ENCODE results near the gene NPRL2. TPM values are rescaled to one million over a fixed set of nuclear protein-coding genes. Genes with fewer than 3 reads are reported as not detected.

NPRL2 gene
- total and polyA plus RNA-seq, 2 of the 8 experiments (the other 6 are each of a cell fraction or from before 2014, with no cell fraction given): 28.4 to 51.4 TPM

DNA sequence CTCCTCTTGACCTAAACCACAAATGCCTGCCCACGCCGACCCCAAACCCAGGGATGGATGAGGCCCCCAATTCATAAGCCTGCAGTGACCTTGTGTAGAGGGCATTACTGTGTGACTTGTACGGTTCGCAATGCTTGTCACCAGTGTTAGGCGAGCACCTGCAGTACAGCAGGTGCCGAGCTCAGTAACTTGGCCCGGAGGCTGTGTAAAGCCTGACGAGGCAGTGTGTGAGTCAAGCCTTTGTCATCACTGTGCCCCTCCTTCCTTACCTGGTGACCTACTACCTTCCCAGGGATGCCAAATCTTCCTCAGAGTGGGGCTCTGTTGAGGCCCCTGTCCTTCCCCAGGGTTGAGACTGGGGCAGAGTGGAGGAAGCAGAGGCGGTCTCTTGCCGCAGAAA is 45.9 kb upstream of the NPRL2 start:
- no peak overlapping the region for H2BK5ac ChIP-seq (ENCODE audit: low read depth, low read length)
- no peak overlapping the region for H3K4me3 ChIP-seq (ENCODE audit: extremely low read depth in 1 of 4, insufficient read depth in 2 of 4, low read depth in 3 of 4, low read length in 4 of 4)
- H3K56ac ChIP-seq (replicated peaks; ENCODE audit: insufficient read length, low read depth, low read length): no peak overlapping the region
- H2BK12ac ChIP-seq (ENCODE audit: low read depth, low read length): no peak overlapping the region
- no peak overlapping the region for H2BK15ac ChIP-seq (ENCODE audit: low read length)
- H3K14ac ChIP-seq (ENCODE audit: insufficient read length): no peak overlapping the region
- WGBS, 2 experiments (ENCODE audit: extremely low coverage in 1 of 2, insufficient coverage in 1 of 2, insufficient read length in 1 of 2, insufficient replicate concordance in 2 of 2, low coverage in 1 of 2, low lambda C conversion rate in 2 of 2, missing lambda C conversion rate in 1 of 2): 86% methylated on average over 10 of the region's 10 CpGs; no CpG with 5 or more reads in 1 of the 2 experiments
- H3K27me3 ChIP-seq (replicated peaks in 1 of 4; ENCODE audit: control insufficient read depth in 3 of 4, extremely low read depth in 1 of 4, insufficient read depth in 3 of 4, low read length in 3 of 4): peaks cover 0 to 5% (median 0%) of the 10 kb centered on the region in 4 experiments; a peak in 1 of 7 replicates
- H3K23me2 ChIP-seq (ENCODE audit: low read depth, low read length): no peaks in the 10 kb centered on the region
- DNase-seq (ENCODE audit: low read depth in 1 of 2, low spot score in 2 of 2): no peak
- H3K23ac ChIP-seq (ENCODE audit: insufficient read length): no peak overlapping the region
- H3K9ac ChIP-seq (replicated peaks in 1 of 4; ENCODE audit: extremely low read depth in 1 of 4, low read depth in 3 of 4, low read length in 3 of 4): no peak overlapping the region
- no peaks in the 10 kb centered on the region for H3K79me1 ChIP-seq (ENCODE audit: low read depth, low read length)
- no peak overlapping the region for H4K91ac ChIP-seq (replicated peaks; ENCODE audit: insufficient read length, low read length)
- no peaks in the 10 kb centered on the region for H3K79me2 ChIP-seq (ENCODE audit: control insufficient read depth in 1 of 2, insufficient read depth in 2 of 2, low read length in 2 of 2)
- ChIA-PET CTCF (ENCODE audit: partially characterized antibody) (interaction anchor here (0.6 to 5.3 kb wide), 10 partner anchors 10 to 218 kb away, joined by 3 to 19 read pairs (median 4); no protein-coding TSS in a partner anchor), POLR2A (ENCODE audit: partially characterized antibody) (interaction anchor here (0.7 to 0.9 kb wide), 2 partner anchors 23 to 97 kb away, joined by 3 read pairs; no protein-coding TSS in a partner anchor)
- no peak overlapping the region for H2AK5ac ChIP-seq (ENCODE audit: low read depth, low read length)
- peaks cover 0 to 8% of the 10 kb centered on the region in 2 experiments for H4K20me1 ChIP-seq (replicated peaks in 1 of 2; ENCODE audit: control insufficient read depth in 1 of 2, insufficient read depth in 2 of 2, low read length in 2 of 2)
- FAIRE-seq: no peak
- no peak overlapping the region for H2BK20ac ChIP-seq (ENCODE audit: low read length)
- H3K36me3 ChIP-seq (ENCODE audit: control insufficient read depth in 2 of 4, insufficient read depth in 4 of 4, low read length in 3 of 4): no peaks in the 10 kb centered on the region
- no peak overlapping the region for H2AFZ ChIP-seq (ENCODE audit: low read length)
- no peak overlapping the region for H4K8ac ChIP-seq (ENCODE audit: extremely low read depth, insufficient read depth, low read length)
- H3K27ac ChIP-seq (ENCODE audit: low read depth, low read length): no peak overlapping the region
- H3K4me1 ChIP-seq (replicated peaks in 1 of 4; ENCODE audit: control insufficient read depth in 3 of 4, insufficient read depth in 4 of 4, low read length in 3 of 4): no peaks in the 10 kb centered on the region
- no peak overlapping the region for H3K4me2 ChIP-seq (ENCODE audit: insufficient read depth in 1 of 2, low read depth in 2 of 2, low read length in 2 of 2)
- H3K9me3 ChIP-seq (ENCODE audit: insufficient read depth in 2 of 2, low read depth in 1 of 2, low read length in 1 of 2): no peaks in the 10 kb centered on the region
- no peak overlapping the region for H4K5ac ChIP-seq (ENCODE audit: insufficient read length, low read depth, low read length)
- H3K18ac ChIP-seq (ENCODE audit: extremely low read depth, low read length): no peak overlapping the region
- no peak overlapping the region for H2BK120ac ChIP-seq (replicated peaks; ENCODE audit: low read depth, low read length)
- H3K4ac ChIP-seq (replicated peaks; ENCODE audit: insufficient read length, low read depth, low read length): no peak overlapping the region
- TF ChIP-seq CBX8 (IDR thresholded peaks at IDR 0.05; ENCODE audit: borderline replicate concordance, low read depth, low read length) (no peak), TAF1 (IDR thresholded peaks at IDR 0.05; ENCODE audit: low read depth, low read length) (no peak), TEAD4 (IDR thresholded peaks at IDR 0.05; ENCODE audit: low read depth, low read length) (no peak), KDM4A (IDR thresholded peaks at IDR 0.05; ENCODE audit: low read depth, low read length, severe bottlenecking) (no peak), SP4 (IDR thresholded peaks at IDR 0.05; ENCODE audit: low read length) (no peak), FOSL1 (IDR thresholded peaks at IDR 0.05; ENCODE audit: insufficient read depth, low read depth, low read length) (no peak), CBX5 (IDR thresholded peaks at IDR 0.05; ENCODE audit: low read depth, low read length) (no peak), CREB1 (IDR thresholded peaks at IDR 0.05) (no peak), SIX5 (IDR thresholded peaks at IDR 0.05; ENCODE audit: low read depth, low read length) (no peak), EZH2 (IDR thresholded peaks at IDR 0.05; ENCODE audit: low read depth, low read length, severe bottlenecking) (no peak), RAD21 (IDR thresholded peaks at IDR 0.05 in 1 of 2, conservative IDR thresholded peaks at IDR 0.05 in 1 of 2; ENCODE audit: low read depth in 2 of 2, low read length in 2 of 2) (no peak), CHD1 (IDR thresholded peaks at IDR 0.05; ENCODE audit: low read depth, low read length) (no peak), CEBPB (IDR thresholded peaks at IDR 0.05; ENCODE audit: low read depth, low read length) (no peak), TBP (IDR thresholded peaks at IDR 0.05; ENCODE audit: low read depth, low read length) (no peak), SRF (IDR thresholded peaks at IDR 0.05; ENCODE audit: low read depth, low read length) (no peak), POU5F1 (IDR thresholded peaks at IDR 0.05; ENCODE audit: low read depth, low read length) (no peak)

All from H1 (cell line).